Measurements from ENCODE around the gene TMEM179B. TPM values are rescaled to one million over a fixed set of nuclear protein-coding genes. Genes with fewer than 3 reads are reported as not detected.
A peak's percentile ranks its signal among the peaks of the same experiment; 100 is the strongest.

Gene TMEM179B
- total RNA-seq, 2 experiments from 2014 or later = 48.7 to 52.2 TPM

GRCh38 chr11:62771144-62772021 is 15.8 kb upstream of the TMEM179B start, which contains the start of gene TAF6L:
Gene TAF6L (plus strand): TSS chr11:62771396. CDS start chr11:62775784, 4,388 bp downstream.
- H3K27me3 Mint-ChIP-seq = no peaks in the 10 kb centered on the region
- DNase-seq = peak; percentile 95
- no peaks in the 10 kb centered on the region for H3K9me3 Mint-ChIP-seq
- peak; percentile 83 for ATAC-seq (ENCODE audit: low read depth)
- peaks cover 6% of the 10 kb centered on the region for H3K36me3 Mint-ChIP-seq
- H3K4me1 Mint-ChIP-seq = peaks cover 13% of the 10 kb centered on the region
- peak within 1 kb of the TSS; percentile 92 for H3K4me3 Mint-ChIP-seq
- peak within 1 kb of the TSS; percentile 94 for H3K27ac Mint-ChIP-seq
- POLR2A ChIA-PET = interaction anchor here (0.7 to 3.9 kb wide), 14 partner anchors 10 to 110 kb away, joined by 3 to 47 read pairs (median 6); partner anchors contain the start of genes C11orf98, CSKMT, HNRNPUL2 and POLR2G

GRCh38 chr11:62774407-62774806 is 12.8 kb upstream of the TMEM179B start:
- POLR2A ChIA-PET = interaction anchor here (0.6 to 4.3 kb wide), 8 partner anchors 11 to 107 kb away, joined by 3 to 23 read pairs (median 4); partner anchors contain the start of genes LBHD1, POLR2G, SLC3A2 and WDR74
- no peaks in the 10 kb centered on the region for H3K27me3 Mint-ChIP-seq
- H3K4me1 Mint-ChIP-seq = peaks cover 18% of the 10 kb centered on the region
- no peak for DNase-seq
- H3K27ac Mint-ChIP-seq = no peak overlapping the region
- ATAC-seq (ENCODE audit: low read depth) = no peak
- no peak overlapping the region for H3K4me3 Mint-ChIP-seq
- H3K36me3 Mint-ChIP-seq = peaks cover 8% of the 10 kb centered on the region
- no peaks in the 10 kb centered on the region for H3K9me3 Mint-ChIP-seq

GRCh38 chr11:62775646-62776045 is 11.6 kb upstream of the TMEM179B start:
- H3K4me3 Mint-ChIP-seq = no peak overlapping the region
- H3K27me3 Mint-ChIP-seq = no peaks in the 10 kb centered on the region
- peaks cover 10% of the 10 kb centered on the region for H3K4me1 Mint-ChIP-seq
- no peak overlapping the region for H3K27ac Mint-ChIP-seq
- ATAC-seq (ENCODE audit: low read depth) (no peak), DNase-seq (no peak)
- peaks cover 8% of the 10 kb centered on the region for H3K36me3 Mint-ChIP-seq
- no peaks in the 10 kb centered on the region for H3K9me3 Mint-ChIP-seq
- POLR2A ChIA-PET = interaction anchor here (1.2 to 4.3 kb wide), 4 partner anchors 10 to 103 kb away, joined by 4 to 23 read pairs (median 10); partner anchors contain the start of genes LBHD1 and WDR74

GRCh38 chr11:62777389-62777788 is 9.8 kb upstream of the TMEM179B start:
- H3K4me1 Mint-ChIP-seq = peaks cover 9% of the 10 kb centered on the region
- ATAC-seq (ENCODE audit: low read depth) = no peak
- H3K27me3 Mint-ChIP-seq = no peaks in the 10 kb centered on the region
- no peak overlapping the region for H3K4me3 Mint-ChIP-seq
- no peak for DNase-seq
- H3K36me3 Mint-ChIP-seq = peaks cover 8% of the 10 kb centered on the region
- peak overlapping the region; percentile 75 for H3K27ac Mint-ChIP-seq
- no peaks in the 10 kb centered on the region for H3K9me3 Mint-ChIP-seq
- POLR2A ChIA-PET = interaction anchor here (0.7 to 4.3 kb wide), 5 partner anchors 8 to 166 kb away, joined by 3 to 23 read pairs (median 4); partner anchors contain the start of gene LBHD1

GRCh38 chr11:62778441-62778840 is 8.8 kb upstream of the TMEM179B start:
- POLR2A ChIA-PET = interaction anchor here (1.3 kb wide), 1 partner anchor 28 kb away, joined by 3 read pairs; no protein-coding TSS in a partner anchor
- Mint-ChIP-seq H3K4me3 (no peak overlapping the region), H3K27ac (peak overlapping the region; percentile 49), H3K36me3 (peaks cover 8% of the 10 kb centered on the region), H3K9me3 (no peaks in the 10 kb centered on the region), H3K4me1 (peaks cover 9% of the 10 kb centered on the region), H3K27me3 (no peaks in the 10 kb centered on the region)
- no peak for DNase-seq
- ATAC-seq (ENCODE audit: low read depth) = no peak

GRCh38 chr11:62782753-62783152 is 4.4 kb upstream of the TMEM179B start:
- no peak overlapping the region for H3K4me3 Mint-ChIP-seq
- H3K9me3 Mint-ChIP-seq = no peaks in the 10 kb centered on the region
- H3K27ac Mint-ChIP-seq = peak overlapping the region; percentile 7
- peaks cover 8% of the 10 kb centered on the region for H3K4me1 Mint-ChIP-seq
- no peaks in the 10 kb centered on the region for H3K27me3 Mint-ChIP-seq
- ATAC-seq (ENCODE audit: low read depth) = no peak
- H3K36me3 Mint-ChIP-seq = peaks cover 3% of the 10 kb centered on the region
- no peak for DNase-seq
- POLR2A ChIA-PET = interaction anchor here (0.6 kb wide), 1 partner anchor 191 kb away, joined by 4 read pairs; no protein-coding TSS in a partner anchor

GRCh38 chr11:62786318-62787004 is 741 bp upstream of the TMEM179B start:
- H3K9me3 Mint-ChIP-seq = no peaks in the 10 kb centered on the region
- POLR2A ChIA-PET = interaction anchor here (0.6 to 9.1 kb wide), 28 partner anchors 10 to 212 kb away, joined by 3 to 247 read pairs (median 10); partner anchors contain the start of genes BSCL2, C11orf98, CSKMT and GNG3
- ATAC-seq (ENCODE audit: low read depth) (peak; percentile 66), DNase-seq (peak; percentile 92)
- no peaks in the 10 kb centered on the region for H3K27me3 Mint-ChIP-seq
- peak overlapping the region; percentile 88 for H3K27ac Mint-ChIP-seq
- peak overlapping the region; percentile 88 for H3K4me3 Mint-ChIP-seq
- H3K4me1 Mint-ChIP-seq = peaks cover 34% of the 10 kb centered on the region
- H3K36me3 Mint-ChIP-seq = peaks cover 8% of the 10 kb centered on the region

- H3K4me3 Mint-ChIP-seq = peak overlapping the region; percentile 92
- H3K36me3 Mint-ChIP-seq = peaks cover 15% of the 10 kb centered on the region
Measured at GRCh38 chr11:62788991-62789390, 1.8 kb downstream of the TMEM179B start.

GRCh38 chr11:62789576-62789975 is 2.4 kb downstream of the TMEM179B start:
- Mint-ChIP-seq H3K9me3 (no peaks in the 10 kb centered on the region), H3K36me3 (peaks cover 19% of the 10 kb centered on the region), H3K4me3 (peak overlapping the region; percentile 92), H3K4me1 (peaks cover 43% of the 10 kb centered on the region), H3K27me3 (no peaks in the 10 kb centered on the region), H3K27ac (peak overlapping the region; percentile 97)
- ATAC-seq (ENCODE audit: low read depth) = no peak
- no peak for DNase-seq
- POLR2A ChIA-PET = interaction anchor here (1.1 to 9.1 kb wide), 14 partner anchors 11 to 198 kb away, joined by 3 to 247 read pairs (median 8); partner anchors contain the start of genes HNRNPUL2, LBHD1, NXF1 and SLC3A2

More at GRCh38 chr11:62788991-62789390, 1.8 kb downstream of the TMEM179B start:
- ATAC-seq (ENCODE audit: low read depth) (no peak), DNase-seq (no peak)
- POLR2A ChIA-PET = interaction anchor here (0.7 to 9.1 kb wide), 15 partner anchors 11 to 869 kb away, joined by 3 to 247 read pairs (median 10); partner anchors contain the start of genes HNRNPUL2, LBHD1, NXF1 and SLC3A2
- Mint-ChIP-seq H3K4me1 (peaks cover 43% of the 10 kb centered on the region), H3K27me3 (no peaks in the 10 kb centered on the region), H3K27ac (peak overlapping the region; percentile 97), H3K9me3 (no peaks in the 10 kb centered on the region)

GRCh38 chr11:62791501-62792201 is 4.4 kb downstream of the TMEM179B start, which contains the start of gene TMEM223:
Gene TMEM223 (minus strand): TSS chr11:62792006. CDS start chr11:62791994, 12 bp downstream.
- H3K27ac Mint-ChIP-seq = peak within 1 kb of the TSS; percentile 97
- peak; percentile 94 for DNase-seq
- POLR2A ChIA-PET = interaction anchor here (0.7 to 9.1 kb wide), 14 partner anchors 9 to 200 kb away, joined by 3 to 247 read pairs (median 4); partner anchors contain the start of genes C11orf98, CSKMT, NXF1 and SLC3A2
- no peaks in the 10 kb centered on the region for H3K9me3 Mint-ChIP-seq
- peak; percentile 75 for ATAC-seq (ENCODE audit: low read depth)
- H3K27me3 Mint-ChIP-seq = no peaks in the 10 kb centered on the region
- peaks cover 40% of the 10 kb centered on the region for H3K4me1 Mint-ChIP-seq
- peaks cover 26% of the 10 kb centered on the region for H3K36me3 Mint-ChIP-seq
- peak within 1 kb of the TSS; percentile 92 for H3K4me3 Mint-ChIP-seq

GRCh38 chr11:62792202-62792575 is 5.0 kb downstream of the TMEM179B start:
- peak overlapping the region; percentile 97 for H3K27ac Mint-ChIP-seq
- no peaks in the 10 kb centered on the region for H3K27me3 Mint-ChIP-seq
- POLR2A ChIA-PET = interaction anchor here (0.9 to 9.1 kb wide), 9 partner anchors 9 to 201 kb away, joined by 3 to 247 read pairs (median 4); partner anchors contain the start of genes NXF1, STX5, TUT1 and WDR74
- peak overlapping the region; percentile 92 for H3K4me3 Mint-ChIP-seq
- peak; percentile 1 for ATAC-seq (ENCODE audit: low read depth)
- H3K4me1 Mint-ChIP-seq = peaks cover 40% of the 10 kb centered on the region
- H3K36me3 Mint-ChIP-seq = peaks cover 29% of the 10 kb centered on the region
- no peak for DNase-seq
- H3K9me3 Mint-ChIP-seq = no peaks in the 10 kb centered on the region
